Measurements from ENCODE around the gene MT1X. TPM values are rescaled to one million over a fixed set of nuclear protein-coding genes. Genes with fewer than 3 reads are reported as not detected.

MT1X gene
- total RNA-seq, 1 donor from 2014 or later: 39.3 TPM

GRCh38 chr16:56641166-56641565 lies 41.1 kb upstream of the MT1X start:
- no peak overlapping the region for H3K4me3 Mint-ChIP-seq
- TF ChIP-seq CTCF (conservative IDR thresholded peaks at IDR 0.05): no peak
- no peaks in the 10 kb centered on the region for H3K9me3 Mint-ChIP-seq
- H3K4me1 Mint-ChIP-seq (ENCODE audit: unreplicated experiment): peaks cover 5% of the 10 kb centered on the region
- no peaks in the 10 kb centered on the region for H3K36me3 Mint-ChIP-seq
- H3K27ac Mint-ChIP-seq: no peak overlapping the region
- H3K27me3 Mint-ChIP-seq: peaks cover 97% of the 10 kb centered on the region
- DNase-seq (ENCODE audit: extremely low spot score, unreplicated experiment): no peak

- TF ChIP-seq CTCF (conservative IDR thresholded peaks at IDR 0.05): peak; percentile 38
- Mint-ChIP-seq H3K4me3 (peak overlapping the region; percentile 44), H3K4me1 (ENCODE audit: unreplicated experiment) (no peaks in the 10 kb centered on the region), H3K27ac (no peak overlapping the region), H3K36me3 (no peaks in the 10 kb centered on the region), H3K27me3 (peaks cover 96% of the 10 kb centered on the region), H3K9me3 (no peaks in the 10 kb centered on the region)
- DNase-seq (ENCODE audit: extremely low spot score, unreplicated experiment): no peak
Measured at GRCh38 chr16:56643080-56643778, 39.0 kb upstream of the MT1X start.

- Mint-ChIP-seq H3K9me3 (no peaks in the 10 kb centered on the region), H3K4me3 (peak overlapping the region; percentile 44), H3K27me3 (peaks cover 97% of the 10 kb centered on the region), H3K4me1 (ENCODE audit: unreplicated experiment) (no peaks in the 10 kb centered on the region), H3K27ac (no peak overlapping the region), H3K36me3 (no peaks in the 10 kb centered on the region)
- TF ChIP-seq CTCF (conservative IDR thresholded peaks at IDR 0.05): no peak
- no peak for DNase-seq (ENCODE audit: extremely low spot score, unreplicated experiment)
Measured at GRCh38 chr16:56643833-56644232, 38.4 kb upstream of the MT1X start.

GRCh38 chr16:56645311-56645710 lies 37.0 kb upstream of the MT1X start:
- Mint-ChIP-seq H3K27ac (no peak overlapping the region), H3K4me3 (no peak overlapping the region), H3K27me3 (peaks cover 97% of the 10 kb centered on the region), H3K9me3 (no peaks in the 10 kb centered on the region), H3K4me1 (ENCODE audit: unreplicated experiment) (no peaks in the 10 kb centered on the region), H3K36me3 (no peaks in the 10 kb centered on the region)
- DNase-seq (ENCODE audit: extremely low spot score, unreplicated experiment): no peak
- TF ChIP-seq CTCF (conservative IDR thresholded peaks at IDR 0.05): no peak

- Mint-ChIP-seq H3K36me3 (no peaks in the 10 kb centered on the region), H3K27me3 (peaks cover 97% of the 10 kb centered on the region), H3K27ac (no peak overlapping the region), H3K4me1 (ENCODE audit: unreplicated experiment) (no peaks in the 10 kb centered on the region), H3K4me3 (no peak overlapping the region), H3K9me3 (no peaks in the 10 kb centered on the region)
- no peak for TF ChIP-seq CTCF (conservative IDR thresholded peaks at IDR 0.05)
- no peak for DNase-seq (ENCODE audit: extremely low spot score, unreplicated experiment)
Measured at GRCh38 chr16:56645838-56646237, 36.4 kb upstream of the MT1X start.

Data from type B pancreatic cell (in vitro differentiated cells).